Brain microvascular endothelial cell (primary cell): ENCODE data around the gene LGI4.

ENCODE experiments used
- DNase-seq: peaks from one replicate; pipeline ENCODE4 v3.0.0-alpha.2; 2020
- H3K27ac ChIP-seq: fragments of 250-450 bp; sonication (Bioruptor Pico); 2 replicates; pipeline ENCODE4 v1.5.1; 2020; ENCODE audit warnings: mild to moderate bottlenecking, moderate library complexity
- H3K27me3 ChIP-seq: fragments of 250-450 bp; sonication (Bioruptor Pico); replicated peaks from 2 replicates; pipeline ENCODE4 v1.5.1; 2020; ENCODE audit warnings: mild to moderate bottlenecking
- H3K36me3 ChIP-seq: fragments of 250-450 bp; sonication (Bioruptor Pico); replicated peaks from 2 replicates; pipeline ENCODE4 v1.5.1; 2020; ENCODE audit warnings: mild to moderate bottlenecking
- H3K4me3 ChIP-seq: 2 replicates; pipeline ENCODE4 v1.5.1; 2011; ENCODE audit warnings: low read depth, mild to moderate bottlenecking, control low read depth, low read length, moderate library complexity
- in situ Hi-C: cut with HindIII; loops from 2 replicates; pipeline ENCODE4 v1.10.0; 2017; ENCODE audit warnings: low sequenced_read_pairs, low pct_ligation_motif_present
- TF ChIP-seq, protein P1 (sequence below): IDR thresholded peaks from 2 replicates; pipeline ENCODE4 v1.5.1; 2011; ENCODE audit warnings: low read depth, mild to moderate bottlenecking, moderate library complexity, low read length, control low read depth, inconsistent platforms; ENCODE audit errors: missing control alignments

The LGI4 gene

GRCh38 chr19:35164418-35164817 is 29.6 kb upstream of the LGI4 start:
- Histone ChIP-seq H3K4me3 (no peak overlapping the region), H3K36me3 (peaks cover 63% of the 10 kb centered on the region), H3K27ac (no peak overlapping the region), H3K27me3 (no peaks in the 10 kb centered on the region)
- in situ Hi-C loops, result no loop called here
- no peak for DNase-seq
- TF ChIP-seq, protein P1, sequence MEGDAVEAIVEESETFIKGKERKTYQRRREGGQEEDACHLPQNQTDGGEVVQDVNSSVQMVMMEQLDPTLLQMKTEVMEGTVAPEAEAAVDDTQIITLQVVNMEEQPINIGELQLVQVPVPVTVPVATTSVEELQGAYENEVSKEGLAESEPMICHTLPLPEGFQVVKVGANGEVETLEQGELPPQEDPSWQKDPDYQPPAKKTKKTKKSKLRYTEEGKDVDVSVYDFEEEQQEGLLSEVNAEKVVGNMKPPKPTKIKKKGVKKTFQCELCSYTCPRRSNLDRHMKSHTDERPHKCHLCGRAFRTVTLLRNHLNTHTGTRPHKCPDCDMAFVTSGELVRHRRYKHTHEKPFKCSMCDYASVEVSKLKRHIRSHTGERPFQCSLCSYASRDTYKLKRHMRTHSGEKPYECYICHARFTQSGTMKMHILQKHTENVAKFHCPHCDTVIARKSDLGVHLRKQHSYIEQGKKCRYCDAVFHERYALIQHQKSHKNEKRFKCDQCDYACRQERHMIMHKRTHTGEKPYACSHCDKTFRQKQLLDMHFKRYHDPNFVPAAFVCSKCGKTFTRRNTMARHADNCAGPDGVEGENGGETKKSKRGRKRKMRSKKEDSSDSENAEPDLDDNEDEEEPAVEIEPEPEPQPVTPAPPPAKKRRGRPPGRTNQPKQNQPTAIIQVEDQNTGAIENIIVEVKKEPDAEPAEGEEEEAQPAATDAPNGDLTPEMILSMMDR, result no peak

DNA sequence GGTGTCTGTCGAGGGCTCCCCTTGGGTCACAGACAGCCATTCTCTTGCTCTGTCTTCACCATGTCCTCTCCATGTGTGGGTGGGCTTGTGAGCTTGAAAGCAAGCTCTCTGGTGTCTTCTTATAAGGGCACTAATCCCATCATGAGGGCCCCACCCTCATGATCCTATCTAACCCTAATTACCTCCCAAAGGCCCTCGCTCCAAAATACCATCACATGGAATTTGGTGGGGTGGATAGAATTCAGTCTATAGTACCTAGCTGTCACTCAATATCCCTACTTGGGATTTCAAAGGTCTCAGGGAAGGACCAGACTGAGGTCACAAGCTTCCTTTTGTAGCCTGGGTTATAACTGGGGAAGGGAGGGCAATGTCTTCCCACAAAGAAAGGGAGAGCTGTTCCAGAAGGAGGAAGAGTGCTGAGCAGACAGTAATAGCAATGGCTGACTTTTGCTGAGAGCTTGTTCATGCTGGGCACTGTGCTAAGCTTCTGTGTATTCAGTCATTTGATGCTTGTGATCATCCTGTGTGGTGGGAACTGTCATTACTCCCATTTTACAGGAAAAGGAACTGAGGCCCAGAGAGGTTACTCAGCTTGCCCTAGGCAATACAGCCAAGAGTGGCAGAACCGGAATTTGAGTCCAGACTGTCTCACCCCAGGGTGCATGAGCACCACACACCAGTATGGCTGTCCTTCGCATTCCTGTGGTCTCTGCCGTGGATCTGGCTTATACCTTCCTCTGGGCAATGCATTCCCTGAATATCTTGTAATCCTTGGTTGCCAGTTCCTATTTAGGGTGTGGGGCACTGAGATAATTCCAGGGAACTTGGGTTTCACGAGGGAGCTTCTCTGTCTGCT is 27.8 kb upstream of the LGI4 start:
- TF ChIP-seq, protein P1, result no peak
- no peak for DNase-seq
- no peak overlapping the region for H3K27ac ChIP-seq
- no peak overlapping the region for H3K4me3 ChIP-seq
- in situ Hi-C loops, result no loop called here
- H3K27me3 ChIP-seq, result no peaks in the 10 kb centered on the region
- peaks cover 68% of the 10 kb centered on the region for H3K36me3 ChIP-seq

GRCh38 chr19:35161434-35161743 is 26.5 kb upstream of the LGI4 start:
- Histone ChIP-seq H3K36me3 (peaks cover 63% of the 10 kb centered on the region), H3K27ac (no peak overlapping the region), H3K27me3 (no peaks in the 10 kb centered on the region), H3K4me3 (no peak overlapping the region)
- in situ Hi-C loops, result no loop called here
- TF ChIP-seq, protein P1, result no peak
- DNase-seq, result no peak

DNA sequence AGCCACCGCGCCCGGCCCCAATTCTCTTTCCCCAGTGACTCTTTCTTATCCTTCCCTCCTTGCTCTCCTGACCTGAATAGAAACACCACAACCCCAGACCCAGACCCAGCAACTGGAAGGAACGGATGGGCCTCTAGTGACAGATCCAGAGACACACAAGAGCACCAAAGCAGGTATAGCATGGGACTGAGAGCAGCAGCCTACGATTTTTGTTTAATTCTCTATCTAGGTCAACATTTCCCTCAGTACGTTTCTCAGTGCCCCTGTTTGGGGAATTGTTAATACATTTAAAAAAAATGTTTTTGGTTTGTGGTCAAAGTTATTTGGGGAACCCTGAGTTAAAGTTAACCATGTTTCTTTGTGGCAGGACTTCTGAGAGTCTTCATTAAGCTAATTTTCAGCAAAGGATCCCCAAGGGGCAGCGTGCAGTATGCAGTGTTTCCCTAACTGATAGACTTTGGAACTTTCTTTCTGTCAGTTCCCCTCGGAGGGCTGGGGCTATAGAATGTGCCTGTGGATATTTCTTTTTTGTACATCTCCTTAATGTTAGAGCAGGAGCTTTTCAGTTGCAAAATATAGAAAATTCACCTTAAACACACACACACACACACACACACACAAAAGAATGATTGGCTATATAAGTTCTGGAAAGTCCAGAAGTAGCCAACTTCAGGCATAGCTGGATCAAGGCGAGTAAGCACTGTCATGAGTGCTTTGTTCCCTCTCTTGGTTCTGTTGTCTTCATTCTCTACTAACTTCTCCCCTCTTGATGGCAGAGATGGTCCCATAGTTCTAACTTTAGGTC is 26.0 kb upstream of the LGI4 start:
- no peak for DNase-seq
- TF ChIP-seq, protein P1, result no peak
- H3K27me3 ChIP-seq, result no peaks in the 10 kb centered on the region
- peaks cover 58% of the 10 kb centered on the region for H3K36me3 ChIP-seq
- no peak overlapping the region for H3K4me3 ChIP-seq
- no peak overlapping the region for H3K27ac ChIP-seq
- in situ Hi-C loops, result no loop called here

DNA sequence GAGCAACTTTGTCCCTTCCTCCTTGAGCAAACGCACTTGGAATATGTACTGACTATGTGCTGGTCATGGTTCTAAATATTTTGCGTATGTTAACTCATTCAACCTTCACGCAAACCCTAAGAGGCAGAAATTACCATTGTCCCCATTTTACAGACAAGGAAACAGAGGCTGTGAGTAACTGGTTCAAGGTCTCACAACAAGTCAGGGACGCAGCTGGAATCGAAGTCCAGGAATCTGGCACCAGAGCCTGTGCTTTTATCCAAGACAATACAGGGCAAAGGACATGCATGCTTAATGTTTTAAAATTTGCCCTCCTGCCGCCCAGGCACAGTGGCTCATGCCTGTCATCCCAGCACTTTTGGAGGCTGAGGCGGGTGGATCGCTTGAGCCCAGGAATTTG is 24.7 kb upstream of the LGI4 start:
- TF ChIP-seq, protein P1, result no peak
- DNase-seq, result no peak
- in situ Hi-C loops, result no loop called here
- Histone ChIP-seq H3K4me3 (no peak overlapping the region), H3K36me3 (peaks cover 46% of the 10 kb centered on the region), H3K27me3 (no peaks in the 10 kb centered on the region), H3K27ac (no peak overlapping the region)
